Measurements from ENCODE around the gene EP400. TPM values are rescaled to one million over a fixed set of nuclear protein-coding genes. Genes with fewer than 3 reads are reported as not detected.

EP400 gene
- total and polyA plus RNA-seq, 2 of the 13 experiments (the other 11 are each of a cell fraction or from before 2014, with no cell fraction given), result 4.9 to 5.0 TPM

- ChIA-PET CTCF (ENCODE audit: low intra/inter-chr PET ratio, low total read pairs) (no interaction called here), POLR2A (interaction anchor here (1.2 kb wide), 1 partner anchor 15 kb away, joined by 3 read pairs; no protein-coding TSS in a partner anchor)
- H3K27ac ChIP-seq (ENCODE audit: extremely low read length, insufficient read depth, low read length), result no peak overlapping the region
- WGBS (ENCODE audit: low lambda C conversion rate), result 97% methylated on average over 5 of the region's 8 CpGs
- H3K4me1 ChIP-seq (ENCODE audit: insufficient read depth, low read length), result peaks cover 11% of the 10 kb centered on the region; the same call in 1 of the 2 replicates
- no peak overlapping the region for H3K9ac ChIP-seq (ENCODE audit: insufficient read depth, low read depth, low read length)
- H3K36me3 ChIP-seq (replicated peaks in 1 of 2; ENCODE audit: control insufficient read depth in 1 of 2, insufficient read depth in 2 of 2, low read length in 2 of 2), result peaks cover 24 to 53% of the 10 kb centered on the region in 2 experiments; a peak in 4 of 5 replicates
- no peaks in the 10 kb centered on the region for H3K79me2 ChIP-seq (ENCODE audit: insufficient read depth, low read length)
- intact Hi-C loops (cut with micrococcal nuclease; ENCODE audit: unreplicated experiment), result loop anchor here (5.0 kb wide), 1 partner anchor 61 kb away; no protein-coding TSS in a partner anchor
- no peak for DNase-seq (ENCODE audit: low spot score)
- no peak overlapping the region for H3K4me2 ChIP-seq (ENCODE audit: low read depth, low read length)
- no TSS peak for BruUV-seq (replicated peaks)
- in situ Hi-C loops (cut with HindIII; ENCODE audit: extremely low pct_ligation_motif_present, low pct_unique_long_range_greater_than_20kb), result no loop called here
- no peaks in the 10 kb centered on the region for H3K27me3 ChIP-seq (ENCODE audit: control insufficient read depth in 1 of 2, insufficient read depth in 2 of 2, low read length in 2 of 2)
- no peak for ATAC-seq
- no peak overlapping the region for H2AFZ ChIP-seq (ENCODE audit: low read length)
- 0 out of 2 replicates have a peak, but pooled peaks cover 4% of the 10 kb centered on the region for H4K20me1 ChIP-seq (ENCODE audit: insufficient read depth, low read length)
- no peaks in the 10 kb centered on the region for H3K9me3 ChIP-seq (ENCODE audit: low read length)
- H3K4me3 ChIP-seq (replicated peaks in 1 of 3; ENCODE audit: insufficient read depth in 1 of 3, low read depth in 2 of 3, low read length in 3 of 3), result no peak overlapping the region
- no peak for FAIRE-seq
- no peak for TF ChIP-seq ZHX1 (CRISPR knock-in tag; IDR thresholded peaks at IDR 0.05; ENCODE audit: low read depth)
- TF ChIP-seq ZNF18 (CRISPR knock-in tag; IDR thresholded peaks at IDR 0.05; ENCODE audit: insufficient replicate concordance), result no peak
- TF ChIP-seq RXRA (CRISPR knock-in tag; IDR thresholded peaks at IDR 0.05), result no peak
- no peak for TF ChIP-seq HIC2 (CRISPR knock-in tag; IDR thresholded peaks at IDR 0.05; ENCODE audit: low read depth)
- TF ChIP-seq CENPX (CRISPR knock-in tag; IDR thresholded peaks at IDR 0.05), result no peak
- no peak for TF ChIP-seq ARID4A (CRISPR knock-in tag; IDR thresholded peaks at IDR 0.05; ENCODE audit: borderline replicate concordance)
- no peak for TF ChIP-seq CBX1 (IDR thresholded peaks at IDR 0.05; ENCODE audit: low read depth)
- no peak for TF ChIP-seq GMEB2 (CRISPR knock-in tag; IDR thresholded peaks at IDR 0.05; ENCODE audit: low read depth)
- no peak for TF ChIP-seq CCDC6 (CRISPR knock-in tag; IDR thresholded peaks at IDR 0.05)
- TF ChIP-seq ZNF792 (CRISPR knock-in tag; IDR thresholded peaks at IDR 0.05), result no peak
- no peak for TF ChIP-seq ZNF432 (CRISPR knock-in tag; IDR thresholded peaks at IDR 0.05; ENCODE audit: borderline replicate concordance)
- TF ChIP-seq ZFP62 (CRISPR knock-in tag; IDR thresholded peaks at IDR 0.05), result no peak
Observed at GRCh38 chr12:131913666-131914065, 36.1 kb upstream of the EP400 start.
